ENCODE results near the gene CLDN14.
A peak's percentile ranks its signal among the peaks of the same experiment; 100 is the strongest.

Gene CLDN14

DNA sequence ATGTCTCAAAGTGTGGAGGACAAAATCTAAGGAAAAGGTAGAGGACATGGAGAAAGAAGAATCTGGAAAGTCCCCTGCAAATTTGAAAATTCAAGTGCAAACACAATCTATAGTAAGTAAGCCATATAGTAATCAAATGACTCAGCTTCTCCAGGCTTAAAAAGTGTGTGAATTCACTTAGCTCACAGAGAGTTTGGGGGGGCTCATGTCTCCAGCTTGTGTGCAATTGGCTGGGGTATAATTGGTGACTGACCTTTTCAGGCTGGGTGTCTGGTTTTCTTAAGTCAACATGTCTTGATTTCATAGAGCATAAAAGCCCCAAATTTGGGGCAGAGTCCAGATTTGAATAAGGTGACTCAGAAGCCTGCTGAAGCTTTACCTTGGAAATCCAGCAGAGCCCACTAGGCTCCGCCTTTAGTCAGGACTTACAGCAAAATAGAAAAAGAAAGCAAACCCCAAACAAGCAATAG, 8.6 kb downstream of the CLDN14 start:
- Histone ChIP-seq H3K4me3 (ENCODE audit: low read depth, low read length) (no peak overlapping the region), H3K36me3 (ENCODE audit: control insufficient read depth, insufficient read depth, low read length) (no peaks in the 10 kb centered on the region), H3K4me1 (ENCODE audit: control insufficient read depth, insufficient read depth, low read length) (peaks cover 17% of the 10 kb centered on the region), H3K27ac (ENCODE audit: low read depth, low read length) (peak overlapping the region; percentile 20; the same call in 1 of the 2 replicates), H3K9me3 (ENCODE audit: control insufficient read depth, insufficient read depth, low read depth, low read length) (0 out of 2 replicates have a peak, but pooled peaks cover 2% of the 10 kb centered on the region), H3K9ac (ENCODE audit: low read length) (no peak overlapping the region), H3K27me3 (ENCODE audit: control insufficient read depth, insufficient read depth, low read length) (no peaks in the 10 kb centered on the region)

DNA sequence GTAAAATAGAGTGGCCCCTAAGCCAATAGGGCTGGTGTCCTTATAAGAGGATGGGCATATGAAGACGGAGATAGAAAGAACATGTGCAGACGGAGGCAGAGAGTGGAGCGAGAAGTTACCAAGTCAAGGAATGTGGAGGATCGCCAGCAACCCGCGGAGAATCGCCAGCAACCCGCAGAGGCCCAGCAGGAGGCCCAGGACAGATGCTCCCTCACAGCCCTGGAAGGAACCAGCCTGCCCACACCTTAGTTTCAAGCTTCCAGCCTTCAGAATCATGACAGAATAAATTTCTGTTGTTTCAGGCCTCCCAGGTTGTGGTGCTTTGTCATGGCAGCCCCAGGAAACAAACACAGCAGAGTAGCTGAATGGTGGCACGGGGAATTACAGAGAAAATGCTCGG, 9.6 kb downstream of the CLDN14 start:
- Histone ChIP-seq H3K36me3 (ENCODE audit: control insufficient read depth, insufficient read depth, low read length) (no peaks in the 10 kb centered on the region), H3K27ac (ENCODE audit: low read depth, low read length) (0 out of 2 replicates have a peak overlapping the region, but pooled peaks have one; percentile 20), H3K27me3 (ENCODE audit: control insufficient read depth, insufficient read depth, low read length) (no peaks in the 10 kb centered on the region), H3K9me3 (ENCODE audit: control insufficient read depth, insufficient read depth, low read depth, low read length) (0 out of 2 replicates have a peak, but pooled peaks cover 2% of the 10 kb centered on the region), H3K9ac (ENCODE audit: low read length) (peak overlapping the region; percentile 13), H3K4me3 (ENCODE audit: low read depth, low read length) (no peak overlapping the region), H3K4me1 (ENCODE audit: control insufficient read depth, insufficient read depth, low read length) (peaks cover 22% of the 10 kb centered on the region)

DNA sequence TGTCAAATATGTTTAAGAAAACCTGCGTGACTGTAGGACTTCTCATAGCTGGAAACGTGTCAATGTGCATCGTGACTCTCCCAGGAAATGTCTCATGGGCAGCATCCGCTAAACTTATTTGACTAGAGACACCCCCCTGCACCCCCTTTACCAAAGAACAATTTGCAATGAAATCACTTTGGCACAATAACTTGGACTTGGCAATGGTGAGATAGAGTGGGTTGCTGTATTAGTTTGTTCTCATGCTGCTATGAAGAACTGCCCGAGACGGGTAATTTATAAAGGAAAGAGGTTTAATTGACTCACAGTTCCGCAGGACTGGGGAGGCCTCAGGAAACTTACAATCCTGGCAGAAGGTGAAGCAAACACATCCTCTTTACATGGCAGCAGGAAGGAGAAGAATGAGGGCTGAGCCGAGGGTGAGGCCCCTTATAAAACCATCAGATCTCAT, 13.8 kb downstream of the CLDN14 start:
- Histone ChIP-seq H3K27me3 (ENCODE audit: control insufficient read depth, insufficient read depth, low read length) (no peaks in the 10 kb centered on the region), H3K9ac (ENCODE audit: low read length) (no peak overlapping the region), H3K4me1 (ENCODE audit: control insufficient read depth, insufficient read depth, low read length) (peaks cover 28% of the 10 kb centered on the region), H3K27ac (ENCODE audit: low read depth, low read length) (no peak overlapping the region), H3K9me3 (ENCODE audit: control insufficient read depth, insufficient read depth, low read depth, low read length) (no peaks in the 10 kb centered on the region), H3K4me3 (ENCODE audit: low read depth, low read length) (no peak overlapping the region), H3K36me3 (ENCODE audit: control insufficient read depth, insufficient read depth, low read length) (no peaks in the 10 kb centered on the region)

DNA sequence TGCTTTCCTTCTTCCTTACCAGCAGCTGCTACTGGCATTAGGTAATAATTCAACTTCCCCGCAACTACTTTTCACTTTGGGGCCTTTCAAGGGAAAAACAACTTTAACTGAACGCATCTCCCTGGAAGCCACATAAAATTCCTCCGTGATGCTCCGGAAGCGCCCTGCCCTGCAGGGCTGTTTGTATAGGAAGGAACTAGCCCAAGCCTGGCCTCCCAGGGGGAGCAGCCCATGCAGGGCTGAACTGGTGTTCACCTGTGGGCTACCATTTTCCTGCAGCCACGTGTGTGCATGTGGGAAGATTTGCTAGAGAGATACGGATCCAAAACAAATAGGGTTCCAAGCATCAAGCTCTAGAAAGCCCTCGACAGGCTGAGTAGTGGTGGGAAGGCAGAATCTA, 14.4 kb downstream of the CLDN14 start:
- H3K27ac ChIP-seq (ENCODE audit: low read depth, low read length): no peak overlapping the region
- H3K4me3 ChIP-seq (ENCODE audit: low read depth, low read length): no peak overlapping the region
- H3K9me3 ChIP-seq (ENCODE audit: control insufficient read depth, insufficient read depth, low read depth, low read length): no peaks in the 10 kb centered on the region
- H3K36me3 ChIP-seq (ENCODE audit: control insufficient read depth, insufficient read depth, low read length): no peaks in the 10 kb centered on the region
- H3K4me1 ChIP-seq (ENCODE audit: control insufficient read depth, insufficient read depth, low read length): peaks cover 22% of the 10 kb centered on the region
- no peak overlapping the region for H3K9ac ChIP-seq (ENCODE audit: low read length)
- no peaks in the 10 kb centered on the region for H3K27me3 ChIP-seq (ENCODE audit: control insufficient read depth, insufficient read depth, low read length)

DNA sequence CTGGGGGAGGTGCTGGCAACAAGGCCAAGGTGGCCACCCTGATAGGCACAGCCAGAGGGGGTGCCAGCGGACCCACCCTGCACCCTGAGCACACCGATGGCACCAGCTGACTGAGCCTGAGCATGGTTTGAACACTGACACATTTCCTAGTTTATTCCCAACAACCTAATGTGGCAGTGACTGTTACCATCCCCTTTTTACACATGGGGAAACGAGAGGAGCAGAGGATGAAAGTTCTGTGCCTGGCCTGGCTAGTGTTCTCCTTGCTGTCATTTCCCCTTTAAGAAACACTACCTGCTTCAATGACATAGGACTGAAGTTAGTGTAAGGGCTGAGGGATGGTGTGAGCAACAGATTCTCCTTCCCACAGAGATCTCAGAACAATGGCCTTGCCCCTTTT, 15.3 kb downstream of the CLDN14 start:
- H3K9ac ChIP-seq (ENCODE audit: low read length): no peak overlapping the region
- no peak overlapping the region for H3K27ac ChIP-seq (ENCODE audit: low read depth, low read length)
- H3K9me3 ChIP-seq (ENCODE audit: control insufficient read depth, insufficient read depth, low read depth, low read length): no peaks in the 10 kb centered on the region
- no peak overlapping the region for H3K4me3 ChIP-seq (ENCODE audit: low read depth, low read length)
- no peaks in the 10 kb centered on the region for H3K36me3 ChIP-seq (ENCODE audit: control insufficient read depth, insufficient read depth, low read length)
- peaks cover 15% of the 10 kb centered on the region for H3K4me1 ChIP-seq (ENCODE audit: control insufficient read depth, insufficient read depth, low read length)
- H3K27me3 ChIP-seq (ENCODE audit: control insufficient read depth, insufficient read depth, low read length): no peaks in the 10 kb centered on the region

DNA sequence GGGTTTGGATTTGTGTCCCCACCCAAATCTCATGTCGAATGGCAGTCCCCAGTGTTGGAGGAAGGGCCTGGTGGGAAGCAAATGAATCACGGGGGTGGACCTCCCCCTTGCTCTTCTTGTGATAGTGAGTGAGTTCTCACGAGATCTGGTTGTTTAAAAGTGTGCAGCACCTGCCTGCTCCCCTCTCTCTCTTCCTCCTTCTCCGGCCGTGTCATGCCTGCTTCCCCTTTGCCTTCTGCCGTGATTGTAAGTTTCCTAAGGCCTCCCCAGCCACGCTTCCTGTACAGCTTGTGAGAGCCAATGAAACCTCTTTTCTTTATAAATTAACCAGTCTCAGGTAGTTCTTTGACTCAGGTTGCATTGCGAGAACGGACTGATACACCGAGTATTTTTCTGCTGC, 15.9 kb downstream of the CLDN14 start:
- Histone ChIP-seq H3K4me1 (ENCODE audit: control insufficient read depth, insufficient read depth, low read length) (peaks cover 15% of the 10 kb centered on the region), H3K36me3 (ENCODE audit: control insufficient read depth, insufficient read depth, low read length) (no peaks in the 10 kb centered on the region), H3K9ac (ENCODE audit: low read length) (no peak overlapping the region), H3K4me3 (ENCODE audit: low read depth, low read length) (no peak overlapping the region), H3K27me3 (ENCODE audit: control insufficient read depth, insufficient read depth, low read length) (no peaks in the 10 kb centered on the region), H3K27ac (ENCODE audit: low read depth, low read length) (no peak overlapping the region), H3K9me3 (ENCODE audit: control insufficient read depth, insufficient read depth, low read depth, low read length) (no peaks in the 10 kb centered on the region)

DNA sequence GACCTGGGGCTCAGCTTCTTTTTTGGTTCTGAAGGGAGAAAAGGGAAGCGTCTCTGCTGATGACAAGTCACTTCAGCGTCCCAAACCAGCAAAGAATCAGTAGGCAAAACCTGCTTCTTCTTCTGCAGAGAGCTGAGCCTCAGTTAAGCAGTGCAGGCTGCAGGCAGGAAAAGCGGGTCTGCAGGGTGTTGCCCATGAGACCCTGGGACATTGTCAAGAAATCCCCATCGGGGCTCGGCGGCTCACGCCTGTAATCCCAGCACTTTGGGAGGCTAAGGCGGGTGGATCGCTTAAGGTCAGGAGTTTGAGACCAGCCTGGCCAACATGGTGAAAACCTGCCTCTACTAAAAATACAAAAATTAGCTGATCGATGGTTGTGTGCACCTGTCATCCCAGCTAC, 16.7 kb downstream of the CLDN14 start:
- no peak overlapping the region for H3K9ac ChIP-seq (ENCODE audit: low read length)
- no peak overlapping the region for H3K27ac ChIP-seq (ENCODE audit: low read depth, low read length)
- no peaks in the 10 kb centered on the region for H3K27me3 ChIP-seq (ENCODE audit: control insufficient read depth, insufficient read depth, low read length)
- H3K36me3 ChIP-seq (ENCODE audit: control insufficient read depth, insufficient read depth, low read length): no peaks in the 10 kb centered on the region
- no peaks in the 10 kb centered on the region for H3K9me3 ChIP-seq (ENCODE audit: control insufficient read depth, insufficient read depth, low read depth, low read length)
- H3K4me3 ChIP-seq (ENCODE audit: low read depth, low read length): no peak overlapping the region
- peaks cover 15% of the 10 kb centered on the region for H3K4me1 ChIP-seq (ENCODE audit: control insufficient read depth, insufficient read depth, low read length)

DNA sequence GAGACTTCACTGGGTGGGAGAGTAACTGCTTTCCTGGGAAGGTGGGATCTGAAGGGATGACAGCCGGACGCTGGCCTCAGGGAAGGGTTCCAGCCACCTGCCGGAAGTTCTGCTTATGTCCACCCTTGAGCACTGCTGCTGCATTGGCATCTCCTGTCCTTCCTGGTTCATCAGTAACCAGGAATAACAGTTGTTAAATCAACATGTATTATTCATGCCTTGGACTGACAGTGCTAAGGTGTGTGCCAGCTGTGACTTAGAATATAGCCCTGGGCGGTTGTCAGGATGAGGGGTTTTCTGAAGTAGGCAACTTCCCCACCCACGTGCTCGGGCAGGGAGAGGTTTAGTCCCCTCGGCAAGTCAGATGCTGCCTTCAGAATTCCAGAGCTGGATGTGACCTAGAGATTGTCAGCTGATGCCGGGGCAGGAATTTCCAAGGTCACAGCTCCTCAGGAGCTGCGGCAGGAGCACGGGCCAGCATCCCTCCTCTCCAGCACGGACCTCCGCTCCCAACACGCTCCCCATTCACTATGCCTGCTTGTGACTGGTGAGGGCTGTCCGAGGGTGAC, 17.9 kb downstream of the CLDN14 start:
- no peaks in the 10 kb centered on the region for H3K36me3 ChIP-seq (ENCODE audit: control insufficient read depth, insufficient read depth, low read length)
- no peak overlapping the region for H3K27ac ChIP-seq (ENCODE audit: low read depth, low read length)
- H3K9ac ChIP-seq (ENCODE audit: low read length): no peak overlapping the region
- no peaks in the 10 kb centered on the region for H3K9me3 ChIP-seq (ENCODE audit: control insufficient read depth, insufficient read depth, low read depth, low read length)
- H3K4me1 ChIP-seq (ENCODE audit: control insufficient read depth, insufficient read depth, low read length): peaks cover 15% of the 10 kb centered on the region
- H3K4me3 ChIP-seq (ENCODE audit: low read depth, low read length): no peak overlapping the region
- H3K27me3 ChIP-seq (ENCODE audit: control insufficient read depth, insufficient read depth, low read length): no peaks in the 10 kb centered on the region

DNA sequence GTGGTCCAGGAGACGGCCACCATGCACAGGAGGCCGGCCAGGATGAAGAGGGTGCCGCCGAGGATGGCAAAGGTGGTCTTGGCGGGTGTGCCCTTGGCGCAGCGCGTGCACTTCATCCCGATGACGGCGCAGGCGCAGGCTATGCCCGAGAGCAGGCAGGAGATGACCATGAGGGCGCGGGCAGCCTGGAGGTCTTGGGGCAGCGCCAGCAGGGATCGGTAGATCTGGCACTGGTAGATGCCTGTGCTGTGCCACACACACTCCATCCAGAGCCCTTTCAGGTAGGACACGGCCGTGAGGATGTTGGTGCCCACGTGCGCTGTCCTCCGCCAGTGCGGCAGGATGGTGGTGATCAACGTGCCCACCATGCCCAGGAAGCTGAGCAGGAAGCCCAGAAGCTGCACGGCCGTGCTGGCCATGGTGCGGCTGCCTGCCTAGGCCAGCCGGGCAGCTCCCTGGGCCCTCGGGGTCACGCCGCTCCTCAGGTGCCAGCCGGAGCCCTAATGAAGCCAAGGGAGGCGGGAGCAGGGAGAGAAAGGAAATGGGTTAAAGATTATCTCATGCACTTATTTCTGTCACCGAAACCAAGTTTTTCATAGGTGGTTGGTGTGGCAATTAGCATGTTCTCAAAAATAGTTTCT, 18.5 kb downstream of the CLDN14 start:
- Histone ChIP-seq H3K4me3 (ENCODE audit: low read depth, low read length) (no peak overlapping the region), H3K4me1 (ENCODE audit: control insufficient read depth, insufficient read depth, low read length) (peaks cover 15% of the 10 kb centered on the region), H3K36me3 (ENCODE audit: control insufficient read depth, insufficient read depth, low read length) (no peaks in the 10 kb centered on the region), H3K27me3 (ENCODE audit: control insufficient read depth, insufficient read depth, low read length) (no peaks in the 10 kb centered on the region), H3K9ac (ENCODE audit: low read length) (no peak overlapping the region), H3K27ac (ENCODE audit: low read depth, low read length) (no peak overlapping the region), H3K9me3 (ENCODE audit: control insufficient read depth, insufficient read depth, low read depth, low read length) (no peaks in the 10 kb centered on the region)

DNA sequence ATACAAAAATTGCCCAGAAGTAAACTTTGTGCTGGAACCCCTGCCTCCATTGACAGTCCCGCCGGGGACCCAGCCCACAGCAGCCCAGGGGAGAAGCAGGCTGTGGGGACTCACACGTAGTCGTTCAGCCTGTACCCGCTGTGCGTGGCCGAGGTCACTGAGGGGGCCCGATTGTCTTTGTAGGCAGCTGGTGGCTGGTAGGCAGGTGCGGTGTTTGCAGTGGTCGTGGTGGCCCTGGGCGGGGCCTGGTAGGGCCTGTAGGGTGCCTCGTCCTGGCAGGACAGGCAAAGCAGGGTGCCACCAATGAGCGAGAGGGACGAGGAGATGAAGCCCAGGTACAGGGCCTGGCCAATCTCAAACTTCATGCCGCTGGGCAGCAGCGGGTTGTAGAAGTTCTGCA, 19.1 kb downstream of the CLDN14 start:
- H3K9ac ChIP-seq (ENCODE audit: low read length): no peak overlapping the region
- no peak overlapping the region for H3K4me3 ChIP-seq (ENCODE audit: low read depth, low read length)
- H3K36me3 ChIP-seq (ENCODE audit: control insufficient read depth, insufficient read depth, low read length): no peaks in the 10 kb centered on the region
- peaks cover 15% of the 10 kb centered on the region for H3K4me1 ChIP-seq (ENCODE audit: control insufficient read depth, insufficient read depth, low read length)
- H3K9me3 ChIP-seq (ENCODE audit: control insufficient read depth, insufficient read depth, low read depth, low read length): no peaks in the 10 kb centered on the region
- no peaks in the 10 kb centered on the region for H3K27me3 ChIP-seq (ENCODE audit: control insufficient read depth, insufficient read depth, low read length)
- no peak overlapping the region for H3K27ac ChIP-seq (ENCODE audit: low read depth, low read length)

DNA sequence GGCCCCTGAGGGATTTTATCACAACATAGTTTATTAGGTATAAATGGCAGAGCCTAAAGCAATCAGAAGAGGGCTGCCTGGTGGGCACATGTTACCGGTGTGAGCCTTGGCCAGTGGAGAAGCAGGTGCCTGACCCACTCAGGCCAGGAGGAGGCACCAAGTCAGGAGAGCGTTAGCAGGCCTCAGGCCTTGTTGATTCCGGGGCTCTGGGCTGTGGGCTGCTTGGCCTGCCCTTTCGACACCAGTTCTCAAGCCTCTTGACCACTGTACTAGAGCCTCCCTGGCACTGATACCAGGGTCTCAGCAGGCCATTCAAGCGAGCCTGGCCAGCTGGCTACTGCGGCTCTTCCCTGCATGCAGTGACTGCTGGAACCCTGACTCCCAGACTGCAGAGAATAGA, 20.8 kb downstream of the CLDN14 start:
- H3K9ac ChIP-seq (ENCODE audit: low read length): no peak overlapping the region
- no peaks in the 10 kb centered on the region for H3K36me3 ChIP-seq (ENCODE audit: control insufficient read depth, insufficient read depth, low read length)
- no peak overlapping the region for H3K4me3 ChIP-seq (ENCODE audit: low read depth, low read length)
- no peaks in the 10 kb centered on the region for H3K9me3 ChIP-seq (ENCODE audit: control insufficient read depth, insufficient read depth, low read depth, low read length)
- no peaks in the 10 kb centered on the region for H3K27me3 ChIP-seq (ENCODE audit: control insufficient read depth, insufficient read depth, low read length)
- peaks cover 18% of the 10 kb centered on the region for H3K4me1 ChIP-seq (ENCODE audit: control insufficient read depth, insufficient read depth, low read length)
- no peak overlapping the region for H3K27ac ChIP-seq (ENCODE audit: low read depth, low read length)

Measured in HUES6 (cell line).